ENCODE measurements around the gene PDZD2. TPM values are rescaled to one million over a fixed set of nuclear protein-coding genes. Genes with fewer than 3 reads are reported as not detected.
A peak's percentile ranks its signal among the peaks of the same experiment; 100 is the strongest.

Gene PDZD2
- total RNA-seq, 1 donor, result 0.52 TPM

DNA sequence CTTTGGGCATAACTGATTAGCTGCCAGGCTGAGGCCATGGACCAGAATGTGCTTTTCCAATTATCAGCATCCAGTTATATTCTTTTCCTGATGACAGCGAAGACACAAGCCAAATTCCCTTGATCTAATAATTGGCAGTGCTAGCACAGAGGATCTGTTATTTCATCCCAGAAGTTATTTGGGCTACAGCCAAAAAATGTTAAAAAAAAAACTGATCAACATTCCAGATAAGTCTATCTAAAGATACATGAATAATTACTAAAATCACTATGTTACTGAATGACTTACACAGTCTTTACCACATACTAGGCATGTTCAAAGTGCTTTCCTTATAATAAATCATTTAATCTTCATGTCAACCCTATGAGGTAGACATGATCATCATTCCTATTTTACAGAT lies 13.5 kb upstream of the PDZD2 start:
- no peaks in the 10 kb centered on the region for H3K27me3 ChIP-seq (ENCODE audit: insufficient read depth, low read length)

DNA sequence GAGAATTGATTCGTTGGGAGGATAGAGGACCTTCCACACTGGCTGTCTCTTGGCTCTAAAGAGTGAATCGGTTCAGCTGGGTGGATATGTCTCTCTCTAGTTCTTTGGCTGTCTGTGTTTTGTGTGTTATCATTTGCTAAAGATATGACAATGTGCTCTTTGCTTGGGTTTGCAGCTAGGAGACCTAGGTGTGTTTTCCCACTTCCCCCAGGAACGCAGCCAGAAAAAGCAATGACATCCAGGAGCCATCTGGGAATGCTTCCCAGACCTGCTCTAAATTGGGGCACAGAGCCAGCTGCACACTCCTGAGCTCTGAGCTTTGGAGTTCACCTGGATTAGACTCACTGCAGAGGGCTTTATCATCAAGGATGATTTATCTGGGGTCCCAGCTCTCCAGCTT lies 12.8 kb upstream of the PDZD2 start:
- no peaks in the 10 kb centered on the region for H3K4me1 ChIP-seq (ENCODE audit: insufficient read depth, low read length)
- H3K27me3 ChIP-seq (ENCODE audit: insufficient read depth, low read length), result no peaks in the 10 kb centered on the region
- no peak overlapping the region for H3K4me3 ChIP-seq (ENCODE audit: low read length)
- H3K9me3 ChIP-seq (ENCODE audit: low read depth, low read length), result no peaks in the 10 kb centered on the region

More for the DNA sequence above, 13.5 kb upstream of the PDZD2 start:
- no peaks in the 10 kb centered on the region for H3K9me3 ChIP-seq (ENCODE audit: low read depth, low read length)
- H3K4me1 ChIP-seq (ENCODE audit: insufficient read depth, low read length), result no peaks in the 10 kb centered on the region
- no peak overlapping the region for H3K4me3 ChIP-seq (ENCODE audit: low read length)

DNA sequence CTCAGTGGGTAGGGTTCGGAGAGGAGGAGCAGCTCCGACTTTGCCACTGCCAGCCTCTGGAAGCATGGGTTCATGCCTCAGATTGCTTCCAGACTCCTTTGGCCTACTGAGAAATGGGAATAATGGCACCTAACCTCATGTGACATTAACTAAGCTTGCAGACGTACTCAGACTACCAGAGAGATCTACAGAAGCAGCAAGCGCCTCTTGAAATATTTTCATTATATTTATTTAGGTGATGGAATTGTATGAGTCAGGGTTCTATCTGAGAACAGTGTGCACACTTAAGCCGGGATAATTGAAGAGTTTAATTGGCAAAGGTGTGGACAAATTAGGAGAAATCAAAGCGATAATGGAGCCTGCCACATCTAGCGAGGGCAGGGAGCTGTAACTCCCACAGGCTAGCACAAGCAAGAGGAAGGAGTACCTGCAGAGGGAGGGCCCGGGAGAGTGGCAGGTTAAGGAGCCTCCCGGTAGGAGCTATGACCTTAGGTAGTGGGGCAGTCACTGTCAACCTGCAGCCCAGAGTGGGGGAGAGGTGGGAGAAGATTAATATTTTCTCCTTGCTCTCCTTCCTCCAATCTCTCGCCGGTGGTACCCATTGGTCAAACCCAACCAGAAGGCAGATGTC lies 12.2 kb upstream of the PDZD2 start:
- Histone ChIP-seq H3K4me3 (ENCODE audit: low read length) (no peak overlapping the region), H3K27me3 (ENCODE audit: insufficient read depth, low read length) (no peaks in the 10 kb centered on the region), H3K9me3 (ENCODE audit: low read depth, low read length) (no peaks in the 10 kb centered on the region), H3K4me1 (ENCODE audit: insufficient read depth, low read length) (no peaks in the 10 kb centered on the region)

DNA sequence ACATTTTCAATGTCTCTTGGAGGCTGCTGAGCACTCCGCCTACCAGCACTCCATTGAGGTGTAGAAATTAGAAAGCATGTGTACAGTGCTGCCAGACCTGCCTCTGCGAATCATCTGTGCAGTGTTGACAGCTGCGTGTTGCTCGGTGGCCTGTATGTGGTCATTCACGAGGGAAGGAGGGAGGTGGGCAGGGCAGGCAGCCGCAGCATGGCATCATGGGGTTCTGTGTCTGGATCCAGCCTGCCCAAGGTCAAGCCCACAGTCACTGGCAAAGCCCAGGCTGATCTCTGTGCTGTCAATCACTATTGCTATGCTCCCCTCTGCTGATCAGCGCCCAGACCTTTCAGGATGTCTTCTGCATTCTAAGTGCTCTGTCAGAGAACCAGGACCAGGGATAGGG lies 8.0 kb upstream of the PDZD2 start:
- Histone ChIP-seq H3K9me3 (ENCODE audit: low read depth, low read length) (no peaks in the 10 kb centered on the region), H3K27me3 (ENCODE audit: insufficient read depth, low read length) (no peaks in the 10 kb centered on the region), H3K4me3 (ENCODE audit: low read length) (no peak overlapping the region), H3K4me1 (ENCODE audit: insufficient read depth, low read length) (no peaks in the 10 kb centered on the region)

DNA sequence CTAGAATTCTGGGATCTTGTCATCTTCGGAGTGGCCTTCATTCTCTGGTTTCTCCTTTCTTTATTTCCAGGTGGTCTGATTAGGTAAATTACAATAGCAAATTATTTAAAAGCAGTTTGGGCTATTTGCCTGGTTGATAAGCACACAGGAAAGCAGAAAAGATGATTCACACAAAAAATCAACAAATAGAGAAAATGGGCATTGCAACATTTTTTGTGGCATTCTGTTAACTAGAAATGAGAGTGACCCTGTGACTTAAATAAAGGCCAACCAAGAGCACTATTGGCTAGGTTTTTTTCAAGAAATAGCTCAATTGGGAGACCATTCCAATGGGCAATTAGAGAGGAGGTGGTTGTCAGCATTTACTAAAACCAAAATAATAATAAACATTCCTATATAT lies 6.5 kb upstream of the PDZD2 start:
- no peaks in the 10 kb centered on the region for H3K27me3 ChIP-seq (ENCODE audit: insufficient read depth, low read length)
- H3K4me3 ChIP-seq (ENCODE audit: low read length), result no peak overlapping the region
- no peaks in the 10 kb centered on the region for H3K9me3 ChIP-seq (ENCODE audit: low read depth, low read length)
- H3K4me1 ChIP-seq (ENCODE audit: insufficient read depth, low read length), result no peaks in the 10 kb centered on the region

DNA sequence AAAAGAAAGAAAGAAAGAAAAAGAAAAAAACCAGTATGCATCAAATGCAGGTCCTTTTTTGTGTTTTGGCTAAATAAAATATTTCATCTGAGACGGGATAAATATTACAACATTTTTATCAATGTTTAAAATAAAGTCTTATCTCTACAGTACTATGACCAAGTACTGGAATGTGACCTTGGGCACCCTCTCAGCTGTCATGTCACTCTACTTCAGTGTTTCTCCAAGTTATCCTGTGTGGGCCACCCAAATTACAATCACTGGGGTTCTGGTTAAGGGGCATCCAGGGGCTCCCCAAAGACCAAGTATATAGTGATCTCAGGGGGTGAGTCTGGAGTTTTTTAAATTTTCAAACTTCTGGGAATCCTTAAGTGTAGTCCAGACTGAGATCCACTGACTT lies 3.5 kb upstream of the PDZD2 start:
- H3K27me3 ChIP-seq (ENCODE audit: insufficient read depth, low read length), result peaks cover 19% of the 10 kb centered on the region
- H3K4me1 ChIP-seq (ENCODE audit: insufficient read depth, low read length), result peaks cover 10% of the 10 kb centered on the region
- no peaks in the 10 kb centered on the region for H3K9me3 ChIP-seq (ENCODE audit: low read depth, low read length)
- H3K4me3 ChIP-seq (ENCODE audit: low read length), result no peak overlapping the region

DNA sequence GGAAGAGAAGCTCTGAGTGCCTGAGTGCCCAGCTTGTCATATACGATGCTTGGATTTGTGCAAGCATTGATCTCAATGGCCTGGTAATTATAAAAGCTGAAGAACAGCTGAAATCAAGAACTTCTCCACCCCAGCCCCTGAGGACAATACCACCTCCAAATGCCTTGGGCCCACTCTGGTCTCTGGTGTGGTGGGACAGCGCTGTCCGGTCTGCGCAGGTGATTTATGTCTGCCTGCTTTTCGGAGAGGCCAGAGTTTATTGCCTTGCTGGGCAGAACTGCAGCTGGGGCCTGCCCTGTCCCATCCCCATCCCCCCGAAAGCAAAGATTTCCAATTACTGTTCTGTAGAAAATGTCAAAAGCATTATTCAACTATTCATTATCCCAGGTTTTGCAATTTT lies 1.1 kb upstream of the PDZD2 start:
- Histone ChIP-seq H3K4me1 (ENCODE audit: insufficient read depth, low read length) (peaks cover 10% of the 10 kb centered on the region), H3K27me3 (ENCODE audit: insufficient read depth, low read length) (peaks cover 26% of the 10 kb centered on the region), H3K4me3 (ENCODE audit: low read length) (no peak overlapping the region), H3K9me3 (ENCODE audit: low read depth, low read length) (no peaks in the 10 kb centered on the region)

DNA sequence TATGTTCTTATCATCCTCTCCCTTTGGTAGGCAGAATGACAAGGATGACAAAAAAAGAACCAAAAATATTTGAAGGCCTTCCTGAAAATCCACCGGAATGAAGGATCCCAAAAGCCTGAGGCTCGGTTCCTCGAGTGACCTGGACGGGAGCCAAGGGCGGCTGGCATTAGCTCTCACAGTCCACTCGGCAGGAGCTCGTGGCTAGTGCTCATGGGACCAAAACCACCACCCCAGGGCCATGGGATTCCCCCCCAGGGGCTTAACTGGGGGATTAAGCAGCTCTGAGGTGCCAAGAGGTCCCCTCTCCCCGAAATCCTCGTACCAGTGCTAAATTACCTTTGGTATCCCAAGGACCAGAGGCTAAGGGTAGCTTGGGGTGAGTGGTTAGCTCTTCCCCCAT lies 586 bp upstream of the PDZD2 start:
- Histone ChIP-seq H3K9me3 (ENCODE audit: low read depth, low read length) (no peaks in the 10 kb centered on the region), H3K4me3 (ENCODE audit: low read length) (peak overlapping the region; percentile 41), H3K4me1 (ENCODE audit: insufficient read depth, low read length) (peaks cover 10% of the 10 kb centered on the region), H3K27me3 (ENCODE audit: insufficient read depth, low read length) (peaks cover 26% of the 10 kb centered on the region)

DNA sequence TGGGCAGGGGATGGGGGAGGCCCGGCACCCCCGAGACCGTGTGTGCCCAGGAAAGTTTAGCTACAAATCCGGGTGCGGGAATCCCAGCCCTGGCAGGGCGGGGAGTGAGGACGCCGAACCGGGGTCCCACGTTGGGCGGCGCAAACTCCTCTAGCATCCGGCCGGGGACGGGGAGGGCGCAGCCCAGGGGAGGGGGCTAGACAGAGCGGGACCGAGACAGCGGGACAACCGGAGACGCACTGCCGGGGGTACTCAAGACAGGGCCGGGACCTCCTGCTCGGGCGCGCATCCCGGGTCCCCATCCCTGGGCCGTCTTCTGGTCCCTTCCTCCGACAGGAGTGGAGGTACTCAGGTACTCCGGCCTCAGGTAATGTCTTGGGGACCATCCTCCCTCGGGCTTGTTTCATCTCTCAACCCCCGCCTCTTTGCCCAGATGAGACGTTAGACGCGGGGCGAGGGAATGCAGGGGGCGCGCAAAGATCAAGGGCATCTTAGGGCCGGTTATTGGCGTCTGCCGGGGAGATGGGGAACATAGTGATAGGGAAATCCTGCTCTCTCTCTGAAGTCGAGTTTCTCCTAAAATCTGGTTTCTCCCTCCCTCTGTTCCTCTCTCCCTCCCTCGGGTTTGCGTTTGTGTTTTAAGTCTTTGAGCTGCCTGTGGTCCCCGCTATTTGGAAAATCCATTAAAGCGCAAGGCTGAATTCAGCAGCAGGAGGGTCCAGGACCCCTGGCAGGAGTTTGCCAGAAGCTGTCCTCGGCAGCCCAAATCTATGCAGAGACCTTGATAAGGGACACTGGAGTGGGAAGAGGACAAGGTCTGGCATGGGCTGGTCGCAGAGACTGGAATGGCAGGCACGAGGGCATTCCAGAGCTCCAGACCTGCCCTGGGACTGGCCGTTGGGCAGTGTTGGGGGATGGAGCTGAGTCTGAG lies 815 bp downstream of the PDZD2 start:
- peak overlapping the region; percentile 41 for H3K4me3 ChIP-seq (ENCODE audit: low read length)
- peaks cover 10% of the 10 kb centered on the region for H3K4me1 ChIP-seq (ENCODE audit: insufficient read depth, low read length)
- peaks cover 26% of the 10 kb centered on the region for H3K27me3 ChIP-seq (ENCODE audit: insufficient read depth, low read length)
- H3K9me3 ChIP-seq (ENCODE audit: low read depth, low read length), result no peaks in the 10 kb centered on the region

DNA sequence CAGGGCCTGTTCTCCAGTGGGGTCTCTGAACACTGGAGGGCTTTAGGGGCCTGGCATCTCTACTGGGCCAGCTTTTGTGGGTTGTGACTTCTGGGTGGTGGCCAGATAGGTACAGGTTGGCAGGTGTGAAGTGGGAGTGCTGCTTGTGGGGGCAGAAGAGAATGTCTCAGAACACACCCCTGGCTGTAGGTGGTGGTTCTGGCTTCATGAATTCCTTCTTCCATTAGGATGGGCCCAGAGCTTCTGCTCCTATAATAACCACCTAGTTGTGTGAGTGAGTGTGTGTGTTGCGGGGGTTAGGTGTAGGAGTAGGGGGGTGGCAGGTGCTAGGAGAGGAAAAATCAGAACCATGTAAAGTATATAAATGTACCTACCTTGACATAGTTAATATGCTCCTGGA lies 1.6 kb downstream of the PDZD2 start:
- H3K4me1 ChIP-seq (ENCODE audit: insufficient read depth, low read length), result peaks cover 10% of the 10 kb centered on the region
- H3K9me3 ChIP-seq (ENCODE audit: low read depth, low read length), result no peaks in the 10 kb centered on the region
- H3K4me3 ChIP-seq (ENCODE audit: low read length), result no peak overlapping the region
- H3K27me3 ChIP-seq (ENCODE audit: insufficient read depth, low read length), result peaks cover 26% of the 10 kb centered on the region

DNA sequence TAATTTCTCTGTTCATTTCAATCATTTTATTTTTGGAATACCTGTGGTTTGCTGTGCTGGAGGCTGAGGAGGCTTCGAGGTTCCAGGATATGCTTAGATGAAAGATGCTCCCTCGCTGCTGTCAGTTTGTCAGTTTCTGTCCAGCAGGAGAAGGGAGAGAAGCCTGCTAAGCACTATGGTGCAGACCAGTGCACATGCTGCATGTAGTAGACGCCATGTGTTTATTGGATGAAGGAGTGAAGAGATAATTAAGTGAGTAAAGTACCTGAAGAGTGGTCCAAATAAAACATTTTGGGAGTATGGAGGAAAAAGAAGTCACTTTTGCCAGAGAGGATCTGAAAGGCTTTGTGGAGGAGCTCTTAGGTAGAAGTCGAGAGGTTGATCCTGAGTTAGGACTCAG lies 2.1 kb downstream of the PDZD2 start:
- Histone ChIP-seq H3K27me3 (ENCODE audit: insufficient read depth, low read length) (peaks cover 26% of the 10 kb centered on the region), H3K4me1 (ENCODE audit: insufficient read depth, low read length) (peaks cover 10% of the 10 kb centered on the region), H3K4me3 (ENCODE audit: low read length) (no peak overlapping the region), H3K9me3 (ENCODE audit: low read depth, low read length) (no peaks in the 10 kb centered on the region)

DNA sequence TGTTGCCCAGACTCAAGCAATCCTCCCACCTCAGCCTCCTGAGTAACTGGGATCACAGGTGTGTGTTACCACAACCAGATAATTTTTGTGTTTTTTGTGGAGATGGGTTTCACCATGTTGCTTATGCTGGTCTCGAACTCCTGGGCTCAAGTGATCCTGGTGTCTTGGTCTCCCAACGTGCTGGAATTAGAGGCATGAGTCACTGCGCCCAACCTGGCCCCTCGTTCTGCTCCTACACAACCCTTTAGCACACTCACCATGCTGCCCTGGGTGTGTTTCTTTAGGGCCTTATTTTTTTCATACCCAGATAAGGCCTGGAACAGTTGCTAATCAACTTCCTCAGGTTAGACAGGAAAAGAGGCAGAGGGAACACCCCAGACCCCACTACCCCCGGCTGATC lies 2.6 kb downstream of the PDZD2 start:
- Histone ChIP-seq H3K4me3 (ENCODE audit: low read length) (no peak overlapping the region), H3K4me1 (ENCODE audit: insufficient read depth, low read length) (peaks cover 10% of the 10 kb centered on the region), H3K27me3 (ENCODE audit: insufficient read depth, low read length) (peaks cover 26% of the 10 kb centered on the region), H3K9me3 (ENCODE audit: low read depth, low read length) (no peaks in the 10 kb centered on the region)

DNA sequence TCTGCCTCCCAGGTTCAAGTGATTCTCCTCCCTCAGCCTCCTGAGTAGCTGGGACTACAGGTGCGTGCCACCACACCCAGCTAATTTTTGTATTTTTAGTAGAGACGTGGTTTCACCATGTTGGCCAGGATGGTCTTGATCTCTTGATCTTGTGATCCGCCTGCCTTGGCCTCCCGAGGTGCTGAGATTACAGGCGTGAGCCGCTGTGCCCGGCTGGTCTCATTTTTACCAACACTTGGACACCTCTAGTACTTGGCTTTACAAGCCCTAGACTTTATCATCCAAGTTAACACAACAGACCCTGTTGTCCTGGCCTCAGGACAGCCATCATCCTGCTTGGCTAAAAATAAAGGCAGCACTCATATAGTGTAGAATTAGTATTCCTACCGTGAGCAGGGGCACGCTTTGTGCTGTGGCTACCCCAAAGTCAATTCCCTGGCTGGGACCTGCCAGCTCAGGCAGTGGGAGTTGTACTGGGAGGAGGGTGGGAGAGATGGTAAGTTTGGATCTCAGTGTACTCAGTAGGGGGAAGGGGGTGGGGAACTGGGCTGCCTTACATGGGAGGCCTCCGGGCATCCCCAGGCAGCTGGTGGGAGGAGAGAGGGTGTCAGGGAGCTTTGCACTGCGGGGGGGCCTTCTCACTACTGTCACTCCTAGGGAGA lies 6.6 kb downstream of the PDZD2 start:
- Histone ChIP-seq H3K27me3 (ENCODE audit: insufficient read depth, low read length) (peaks cover 5% of the 10 kb centered on the region), H3K4me1 (ENCODE audit: insufficient read depth, low read length) (no peaks in the 10 kb centered on the region), H3K9me3 (ENCODE audit: low read depth, low read length) (no peaks in the 10 kb centered on the region)

DNA sequence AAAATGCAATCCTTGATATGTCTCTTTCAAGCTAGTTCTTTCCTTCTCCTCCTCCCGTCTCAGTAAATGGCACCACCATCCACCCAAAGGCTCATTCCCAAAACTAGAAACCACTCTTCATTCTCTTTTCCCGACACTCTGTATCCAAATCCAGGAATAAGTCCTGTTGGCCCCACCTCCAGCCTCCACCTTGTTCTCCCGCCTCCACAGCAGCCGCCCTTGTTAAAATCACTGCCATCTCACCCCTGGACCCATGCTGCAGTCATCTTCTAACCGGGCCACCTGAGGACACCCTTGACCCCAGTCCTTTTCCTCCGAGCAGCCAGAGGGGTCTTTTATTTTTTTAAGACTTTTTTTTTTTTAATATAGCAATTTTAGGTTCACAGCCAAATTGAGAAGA lies 9.4 kb downstream of the PDZD2 start:
- no peaks in the 10 kb centered on the region for H3K27me3 ChIP-seq (ENCODE audit: insufficient read depth, low read length)

More for the DNA sequence above, 6.6 kb downstream of the PDZD2 start:
- no peak overlapping the region for H3K4me3 ChIP-seq (ENCODE audit: low read length)

DNA sequence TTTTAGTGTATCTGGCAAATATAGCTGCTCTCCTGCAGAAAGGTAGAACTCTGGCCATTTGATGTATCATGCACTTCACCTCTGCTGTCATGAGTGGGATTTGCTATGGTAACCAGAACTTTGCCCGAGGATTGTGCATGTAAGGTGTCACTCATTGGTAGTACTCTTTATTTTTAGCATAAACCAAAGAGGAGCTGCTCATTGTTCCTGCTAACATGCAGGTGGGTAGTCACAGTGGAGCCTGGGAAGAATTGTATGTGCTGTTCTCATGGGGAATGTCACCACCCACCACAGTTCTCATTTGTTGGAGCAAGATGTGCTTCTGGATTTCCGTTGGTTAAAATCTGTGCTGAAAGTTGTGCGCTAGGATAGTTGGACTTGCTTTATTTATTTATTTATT lies 12.3 kb downstream of the PDZD2 start:
- Histone ChIP-seq H3K9me3 (ENCODE audit: low read depth, low read length) (no peaks in the 10 kb centered on the region), H3K27me3 (ENCODE audit: insufficient read depth, low read length) (no peaks in the 10 kb centered on the region), H3K4me1 (ENCODE audit: insufficient read depth, low read length) (no peaks in the 10 kb centered on the region), H3K4me3 (ENCODE audit: low read length) (no peak overlapping the region)

More for the DNA sequence above, 9.4 kb downstream of the PDZD2 start:
- Histone ChIP-seq H3K9me3 (ENCODE audit: low read depth, low read length) (no peaks in the 10 kb centered on the region), H3K4me1 (ENCODE audit: insufficient read depth, low read length) (no peaks in the 10 kb centered on the region), H3K4me3 (ENCODE audit: low read length) (no peak overlapping the region)
